Anterior cingulate cortex (tissue), 58 donors: ENCODE data around the gene ARNT2.
A peak's percentile ranks its signal among the peaks of the same experiment; 100 is the strongest.

Source experiments
- DNase-seq, 58 donors: peaks; one replicate each; lab custom pipeline; 2025; lab: John Stamatoyannopoulos, UW

Gene ARNT2

GRCh38 chr15:80484333-80484864 is 80.2 kb downstream of the ARNT2 start:
- no peak for DNase-seq

DNA sequence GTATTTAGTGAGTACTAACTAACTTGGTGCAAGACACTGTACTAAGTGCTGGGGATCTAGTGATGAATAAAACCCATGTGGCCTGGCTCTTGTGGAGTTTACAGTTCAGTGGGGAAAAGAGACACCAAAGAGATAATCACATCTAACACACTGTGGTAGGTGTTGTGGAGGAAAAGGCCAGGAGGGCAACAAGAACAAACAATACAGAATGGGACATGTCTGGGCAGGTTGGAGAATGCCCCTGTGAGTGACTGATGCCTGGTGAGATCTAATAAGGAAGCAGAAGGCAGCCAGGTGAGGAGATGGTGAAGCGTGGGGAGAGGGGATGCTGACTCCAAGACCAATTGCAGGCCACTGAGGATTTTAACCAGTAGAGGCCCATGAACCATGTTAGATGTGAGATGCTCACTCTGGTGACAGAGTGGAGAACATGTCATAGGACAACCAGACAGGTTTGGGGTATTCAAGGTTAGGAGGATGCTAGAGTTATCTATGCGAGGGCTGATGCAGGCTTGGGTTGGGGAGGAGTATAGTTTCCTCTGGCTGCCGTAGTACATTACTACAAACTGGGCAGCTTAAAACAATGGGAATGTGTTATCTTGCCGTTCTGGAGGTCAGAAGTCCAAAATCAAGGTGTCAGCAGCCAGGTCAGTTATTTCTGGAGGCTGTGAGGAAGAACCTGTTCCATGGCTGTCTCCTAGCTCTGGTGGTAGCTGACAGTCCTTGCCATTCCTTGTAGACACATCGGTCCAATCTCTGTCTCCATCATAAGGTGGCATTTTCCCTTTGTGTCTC is 81.4 kb downstream of the ARNT2 start:
- no peak for DNase-seq

GRCh38 chr15:80487839-80488390 is 83.7 kb downstream of the ARNT2 start:
- DNase-seq: no peak

DNA sequence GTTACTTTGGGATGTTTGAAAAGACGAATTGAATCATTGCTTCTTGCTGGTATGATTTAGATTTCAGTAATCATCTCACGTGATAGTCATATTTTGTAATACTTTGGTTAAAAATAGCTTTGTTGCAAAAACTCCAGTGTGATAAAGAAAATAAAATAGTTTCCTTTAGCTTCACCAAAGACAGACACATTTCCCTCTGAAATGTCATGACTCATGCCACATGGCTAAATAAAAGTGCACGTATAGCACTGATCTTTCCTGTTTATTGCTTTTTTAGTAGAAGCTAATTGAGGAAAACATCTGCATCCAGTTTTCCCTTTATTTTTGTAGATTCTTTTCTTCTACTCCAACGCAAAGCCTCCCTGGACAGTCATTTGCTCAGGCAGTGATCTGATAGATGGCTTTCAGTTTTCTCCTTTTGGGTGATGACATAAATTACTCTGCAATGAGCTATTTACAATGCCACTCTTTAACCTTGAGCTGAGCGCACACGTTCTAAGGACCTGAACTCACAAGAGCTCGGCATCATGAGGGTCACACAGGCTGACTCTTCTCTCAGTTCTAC is 84.9 kb downstream of the ARNT2 start:
- no peak for DNase-seq

- DNase-seq: no peak
These were observed 86.3 kb downstream of the ARNT2 start for GRCh38 chr15:80490431-80490990.

DNA sequence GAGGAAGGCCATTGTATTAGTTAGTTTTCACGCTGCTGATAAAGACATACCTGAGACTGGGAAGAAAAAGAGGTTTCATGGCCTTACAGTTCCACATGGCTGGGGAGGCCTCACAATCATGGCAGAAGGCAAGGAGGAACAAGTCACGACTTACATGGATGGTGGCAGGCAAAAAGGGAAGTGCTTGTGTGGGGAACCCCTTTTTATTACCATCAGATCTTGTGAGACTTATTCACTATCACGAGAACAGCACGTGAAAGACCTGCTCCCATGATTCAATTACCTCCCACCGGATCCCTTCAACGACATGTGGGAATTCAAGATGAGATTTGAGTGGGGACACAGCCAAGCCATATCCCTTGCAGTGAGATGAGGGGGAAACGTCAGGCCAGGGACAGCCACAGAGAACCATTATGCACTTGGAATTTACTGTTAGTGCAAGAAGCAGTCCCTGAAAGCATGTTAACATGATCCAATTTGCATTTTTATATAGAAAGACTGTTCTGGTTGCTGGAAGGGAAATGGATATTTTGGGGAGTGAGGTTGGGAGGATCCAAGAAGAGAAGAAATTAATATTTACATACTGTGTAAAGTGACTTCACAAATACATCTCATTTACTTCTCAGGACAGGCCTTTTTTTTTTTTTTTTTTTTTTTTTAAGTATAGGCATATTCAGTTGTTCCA is 87.1 kb downstream of the ARNT2 start:
- no peak for DNase-seq

GRCh38 chr15:80492409-80492808 is 88.2 kb downstream of the ARNT2 start:
- no peak for DNase-seq

DNA sequence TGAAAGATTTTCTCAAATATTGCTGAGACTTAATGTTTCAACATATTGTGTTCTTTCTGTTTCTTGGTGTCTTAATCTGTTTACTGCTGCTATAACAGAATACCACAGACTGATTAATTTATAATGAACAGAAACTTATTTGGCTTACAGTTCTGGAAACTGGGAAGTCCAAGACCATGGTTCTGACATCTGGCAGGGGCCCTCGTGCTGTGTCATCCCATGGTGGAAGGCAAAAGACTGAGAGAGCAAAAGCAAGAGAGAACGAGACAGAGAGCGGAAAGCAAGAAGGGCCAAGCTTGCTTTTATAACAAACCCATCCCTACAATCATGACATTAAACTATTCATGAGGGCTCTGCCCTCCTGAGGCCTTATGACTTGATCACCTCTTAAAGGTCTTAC is 88.7 kb downstream of the ARNT2 start:
- no peak for DNase-seq

DNA sequence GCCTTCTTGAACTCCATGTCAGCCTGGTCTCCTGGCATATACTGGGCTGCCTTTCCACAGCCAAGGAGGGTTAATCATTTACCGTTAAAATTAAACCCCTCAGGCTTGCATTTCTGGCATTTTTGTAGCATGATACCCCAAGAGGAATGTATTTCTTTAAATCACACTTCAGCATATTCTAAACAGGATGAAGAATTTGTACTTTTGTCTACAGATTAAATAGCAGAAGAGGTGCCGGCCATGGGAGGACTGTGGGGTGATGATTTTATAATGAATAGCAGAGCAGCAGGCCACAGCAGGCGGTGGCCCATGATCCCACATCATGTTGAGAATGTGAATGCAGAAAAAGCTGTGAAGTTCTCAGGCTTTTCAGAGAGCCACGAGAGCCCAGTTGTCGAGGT is 90.2 kb downstream of the ARNT2 start:
- DNase-seq: no peak

- DNase-seq: no peak
These were observed 90.6 kb downstream of the ARNT2 start for GRCh38 chr15:80494756-80495155.

DNA sequence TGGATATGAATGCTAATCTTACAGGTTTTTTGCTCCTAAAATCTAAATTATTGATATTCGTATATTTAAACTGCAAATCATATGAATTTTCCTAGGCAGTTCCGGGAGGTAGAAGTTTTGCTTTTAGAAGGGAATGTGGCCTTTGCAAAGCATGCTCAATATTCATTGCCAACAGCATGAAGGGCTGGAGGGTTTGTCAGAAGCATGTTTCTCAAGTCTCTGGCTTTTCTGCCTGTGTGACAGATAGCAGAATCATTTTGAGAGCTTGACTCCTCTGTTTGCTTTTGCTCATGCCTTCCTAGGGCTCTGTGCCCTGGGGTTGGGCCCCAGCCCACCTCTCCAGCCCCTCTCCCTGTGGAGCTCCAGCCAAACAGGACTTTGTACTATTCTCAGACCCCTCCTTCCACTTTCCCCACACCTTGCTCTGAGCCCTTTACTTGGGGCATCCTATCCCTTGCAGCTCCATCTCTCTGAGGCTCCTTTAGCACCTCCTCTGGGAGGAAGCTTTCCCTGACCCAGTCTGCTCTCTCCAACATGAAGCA is 91.3 kb downstream of the ARNT2 start:
- no peak for DNase-seq

DNA sequence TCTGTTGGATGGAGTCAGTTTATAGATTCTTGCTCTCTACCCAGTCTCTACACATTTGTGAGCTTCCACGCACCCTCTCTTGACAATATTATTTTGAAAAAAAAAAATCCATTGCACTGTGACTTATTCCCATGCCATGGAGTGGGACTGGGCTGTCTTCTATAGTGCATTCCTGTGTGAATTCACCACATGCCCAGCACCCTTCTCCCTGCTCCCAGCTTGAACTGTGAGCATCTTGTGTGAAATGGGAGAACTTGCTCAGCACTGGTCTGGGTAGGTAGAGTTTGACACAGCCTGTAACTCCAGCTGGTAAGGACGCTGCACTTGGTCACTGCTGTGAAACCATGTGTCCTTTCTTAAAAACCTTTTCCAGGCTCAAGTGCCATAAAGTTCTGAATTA is 91.9 kb downstream of the ARNT2 start:
- no peak for DNase-seq

GRCh38 chr15:80497221-80497620 is 93.0 kb downstream of the ARNT2 start:
- no peak for DNase-seq

- no peak for DNase-seq
These were observed 94.5 kb downstream of the ARNT2 start for GRCh38 chr15:80498652-80499051.

DNA sequence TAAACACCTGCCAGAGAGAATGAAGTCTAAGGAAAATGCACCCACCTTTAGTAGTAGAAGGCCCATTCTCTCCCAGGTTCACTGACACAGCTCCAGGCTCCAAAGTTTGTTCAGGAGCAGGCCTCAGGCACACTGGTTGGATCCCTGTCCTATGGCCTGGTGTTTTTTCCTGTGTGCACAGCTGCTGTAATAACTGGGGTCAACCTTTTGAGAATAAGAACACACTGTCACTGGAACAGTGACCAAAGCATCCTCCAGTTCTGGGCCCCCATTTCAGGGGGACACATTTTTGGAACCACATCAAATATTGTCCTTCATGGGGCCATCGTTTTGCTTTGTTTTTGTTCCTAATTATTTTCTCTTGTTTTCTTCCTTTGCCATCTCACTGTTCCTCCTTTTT is 95.8 kb downstream of the ARNT2 start:
- no peak for DNase-seq

DNA sequence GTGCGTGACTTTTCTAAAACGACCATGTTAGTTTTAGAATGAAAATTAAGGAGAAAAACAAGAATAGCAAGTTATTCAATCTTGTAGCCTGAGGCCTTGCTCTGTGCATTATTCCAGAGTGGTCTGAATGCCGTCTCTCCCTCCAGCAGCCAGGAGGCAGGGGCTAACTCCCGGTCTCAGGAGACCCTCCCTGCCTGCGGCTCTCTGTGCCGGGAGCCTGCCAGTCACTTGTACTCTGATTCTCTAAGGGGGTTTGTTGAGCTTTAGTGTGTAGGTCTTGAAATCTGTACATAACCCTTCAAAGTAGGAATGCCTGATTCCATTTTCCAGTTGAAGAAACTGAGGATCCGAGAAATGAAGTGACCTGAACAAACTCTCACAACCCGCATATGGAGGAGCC is 97.3 kb downstream of the ARNT2 start:
- no peak for DNase-seq

DNA sequence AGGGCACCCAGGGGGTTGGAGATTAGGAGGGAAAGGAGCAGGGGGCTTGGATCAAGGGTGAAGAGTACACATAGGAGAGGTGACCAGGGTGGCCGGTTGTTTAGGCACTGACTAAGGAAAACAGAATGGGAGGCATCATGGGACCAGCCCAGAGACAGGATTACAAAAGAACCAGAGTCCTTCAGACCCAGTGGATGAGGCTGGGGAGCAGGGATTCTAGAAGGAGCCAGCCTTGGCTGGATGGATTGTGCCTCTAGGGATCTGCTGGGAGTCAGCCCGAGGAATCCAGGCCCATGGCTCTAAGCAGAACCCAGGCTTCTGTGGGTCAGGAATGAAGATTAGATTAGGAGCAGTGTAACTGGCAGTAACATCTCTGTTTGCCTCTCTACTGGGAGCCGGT is 98.6 kb downstream of the ARNT2 start:
- DNase-seq: no peak

GRCh38 chr15:80503319-80503952 is 99.3 kb downstream of the ARNT2 start:
- peak in 1 of 58 donors; percentile 42 for DNase-seq

- no peak for DNase-seq
These were observed 100.7 kb downstream of the ARNT2 start for GRCh38 chr15:80504931-80505330.

- no peak for DNase-seq
These were observed 102.2 kb downstream of the ARNT2 start for GRCh38 chr15:80506286-80506893.
